Gastroesophageal sphincter (tissue), 4 donors: ENCODE measurements around the gene RANGAP1. TPM values are rescaled to one million over a fixed set of nuclear protein-coding genes. Genes with fewer than 3 reads are reported as not detected.

Experiments
- ATAC-seq: fragments of 150-250 bp; one replicate; pipeline ENCODE4 v1.9.1; 2016; ENCODE audit warnings: mild to moderate bottlenecking, moderate library complexity
- H3K27ac ChIP-seq, 4 donors: fragments of 200-600 bp; sonication (generic) in 3 of 4; 1 replicate in 3 of 4; 2 replicates in 1 of 4; pipeline ENCODE4 v1.5.1; 2016 to 2019
- H3K27me3 ChIP-seq: fragments of 200-600 bp; sonication (generic); one replicate; pipeline ENCODE4 v1.5.1; 2019
- H3K36me3 ChIP-seq, 2 donors: fragments of 200-600 bp; sonication (generic); one replicate each; pipeline ENCODE4 v1.5.1; 2019; ENCODE audit warnings: control low read depth in 1 of 2
- H3K4me1 ChIP-seq, 3 donors: fragments of 200-600 bp; sonication (generic); 1 replicate in 2 of 3; 2 replicates in 1 of 3; pipeline ENCODE4 v1.5.1; 2016 to 2019; ENCODE audit warnings: control low read depth in 2 of 3
- H3K4me3 ChIP-seq, 2 donors: fragments of 200-600 bp; sonication (generic); one replicate each; pipeline ENCODE4 v1.5.1; 2019; ENCODE audit warnings: mild to moderate bottlenecking in 1 of 2, moderate library complexity in 1 of 2
- H3K9me3 ChIP-seq, 3 donors: fragments of 200-600 bp; sonication (generic); one replicate each; pipeline ENCODE4 v1.5.1; 2017 to 2019; ENCODE audit warnings: control low read depth in 2 of 3
- EP300 ChIP-seq: sonication (generic); formaldehyde crosslinking; IDR thresholded peaks from one replicate; pipeline ENCODE4 v1.6.1; 2017; ENCODE audit warnings: antibody characterized with exemption, mild to moderate bottlenecking
- POLR2A ChIP-seq, 2 donors: fragments of 450-650 bp; IDR thresholded peaks; one replicate each; pipeline ENCODE4 v1.6.1; 2017; ENCODE audit warnings: antibody characterized with exemption in 2 of 2, mild to moderate bottlenecking in 2 of 2, moderate library complexity in 1 of 2
- POLR2AphosphoS5 ChIP-seq: sonication (generic); formaldehyde crosslinking; IDR thresholded peaks from one replicate; pipeline ENCODE4 v1.6.1; 2017; ENCODE audit warnings: antibody characterized with exemption
- WGBS, 2 donors: methylation state at CpG; one replicate each; pipeline ENCODE4 v1.1.5; 2018; ENCODE audit warnings: low coverage in 1 of 2; 5-methylcytosine and 5-hydroxymethylcytosine counted together
- total RNA-seq, 4 donors: library from RNA; depleted of rRNA; stranded (reverse); fragments of >200 nt; gene quantifications; one replicate each; pipeline ENCODE4 v1.1.0, GENCODE V29; 2016
- TF ChIP-seq, protein P1 (sequence below), 4 experiments: fragments of 200-600 bp in 2 of 4; fragments of 450-650 bp in 2 of 4; sonication (generic) in 1 of 4; IDR thresholded peaks; one replicate each; pipeline ENCODE4 v1.5.1; 2017 to 2019; ENCODE audit warnings: antibody characterized with exemption in 4 of 4, mild to moderate bottlenecking in 2 of 4, moderate library complexity in 2 of 4

RANGAP1 gene
- total RNA-seq, 4 donors from 2014 or later = 47.9 to 91.5 (median 59.1) TPM

DNA sequence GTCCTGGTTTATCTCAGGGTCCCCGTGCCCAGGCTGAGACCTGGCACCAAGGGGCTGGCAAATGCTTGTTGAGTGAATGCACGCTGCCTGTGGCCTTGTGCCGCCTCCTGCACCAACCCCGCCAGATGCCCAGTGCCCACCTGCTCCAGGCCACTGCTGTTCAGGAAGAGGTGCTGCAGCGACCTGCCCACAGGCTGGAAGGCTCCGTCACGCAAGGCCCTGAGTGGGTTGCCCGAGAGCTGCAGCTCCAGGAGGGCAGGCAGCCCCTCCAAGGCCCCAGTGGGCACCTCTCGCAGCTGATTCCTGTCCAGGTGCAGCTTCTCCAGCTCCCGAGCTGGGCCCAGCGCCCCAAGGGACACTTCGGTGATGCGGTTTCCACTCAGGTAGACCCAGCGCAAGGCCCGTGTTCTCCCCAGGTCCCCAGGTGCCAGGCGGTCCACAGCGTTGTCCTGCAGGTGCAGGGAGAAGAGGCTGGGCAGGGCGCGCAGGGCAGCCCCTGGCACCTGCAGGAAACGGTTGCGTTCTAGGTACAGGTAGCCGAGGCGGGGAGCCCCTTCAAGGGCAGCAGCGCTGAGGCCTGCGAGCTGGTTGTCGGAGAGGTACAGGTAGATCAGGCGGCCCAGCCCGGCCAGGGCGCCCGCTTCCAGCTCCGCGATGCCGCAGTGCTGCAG lies 48.8 kb downstream of the RANGAP1 start:
- TF ChIP-seq, protein P1, sequence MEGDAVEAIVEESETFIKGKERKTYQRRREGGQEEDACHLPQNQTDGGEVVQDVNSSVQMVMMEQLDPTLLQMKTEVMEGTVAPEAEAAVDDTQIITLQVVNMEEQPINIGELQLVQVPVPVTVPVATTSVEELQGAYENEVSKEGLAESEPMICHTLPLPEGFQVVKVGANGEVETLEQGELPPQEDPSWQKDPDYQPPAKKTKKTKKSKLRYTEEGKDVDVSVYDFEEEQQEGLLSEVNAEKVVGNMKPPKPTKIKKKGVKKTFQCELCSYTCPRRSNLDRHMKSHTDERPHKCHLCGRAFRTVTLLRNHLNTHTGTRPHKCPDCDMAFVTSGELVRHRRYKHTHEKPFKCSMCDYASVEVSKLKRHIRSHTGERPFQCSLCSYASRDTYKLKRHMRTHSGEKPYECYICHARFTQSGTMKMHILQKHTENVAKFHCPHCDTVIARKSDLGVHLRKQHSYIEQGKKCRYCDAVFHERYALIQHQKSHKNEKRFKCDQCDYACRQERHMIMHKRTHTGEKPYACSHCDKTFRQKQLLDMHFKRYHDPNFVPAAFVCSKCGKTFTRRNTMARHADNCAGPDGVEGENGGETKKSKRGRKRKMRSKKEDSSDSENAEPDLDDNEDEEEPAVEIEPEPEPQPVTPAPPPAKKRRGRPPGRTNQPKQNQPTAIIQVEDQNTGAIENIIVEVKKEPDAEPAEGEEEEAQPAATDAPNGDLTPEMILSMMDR (IDR thresholded peaks at IDR 0.05) = no peak
- no peak for TF ChIP-seq POLR2A (IDR thresholded peaks at IDR 0.05)
- no peak for TF ChIP-seq EP300
- TF ChIP-seq POLR2AphosphoS5 = no peak
- no CpG with 5 or more reads among the region's 33 CpGs for WGBS, 2 donors
- H3K27me3 ChIP-seq = no peaks in the 10 kb centered on the region
- H3K36me3 ChIP-seq = no peaks in the 10 kb centered on the region
- peak overlapping the region; percentile 20 to 61 for H3K4me3 ChIP-seq
- H3K9me3 ChIP-seq = no peaks in the 10 kb centered on the region
- H3K27ac ChIP-seq = peak overlapping the region in 3 of 4 donors; percentile 18 to 60 (median 50)
- H3K4me1 ChIP-seq = peaks cover 0 to 31% (median 7%) of the 10 kb centered on the region in 3 donors
- no peak for ATAC-seq

DNA sequence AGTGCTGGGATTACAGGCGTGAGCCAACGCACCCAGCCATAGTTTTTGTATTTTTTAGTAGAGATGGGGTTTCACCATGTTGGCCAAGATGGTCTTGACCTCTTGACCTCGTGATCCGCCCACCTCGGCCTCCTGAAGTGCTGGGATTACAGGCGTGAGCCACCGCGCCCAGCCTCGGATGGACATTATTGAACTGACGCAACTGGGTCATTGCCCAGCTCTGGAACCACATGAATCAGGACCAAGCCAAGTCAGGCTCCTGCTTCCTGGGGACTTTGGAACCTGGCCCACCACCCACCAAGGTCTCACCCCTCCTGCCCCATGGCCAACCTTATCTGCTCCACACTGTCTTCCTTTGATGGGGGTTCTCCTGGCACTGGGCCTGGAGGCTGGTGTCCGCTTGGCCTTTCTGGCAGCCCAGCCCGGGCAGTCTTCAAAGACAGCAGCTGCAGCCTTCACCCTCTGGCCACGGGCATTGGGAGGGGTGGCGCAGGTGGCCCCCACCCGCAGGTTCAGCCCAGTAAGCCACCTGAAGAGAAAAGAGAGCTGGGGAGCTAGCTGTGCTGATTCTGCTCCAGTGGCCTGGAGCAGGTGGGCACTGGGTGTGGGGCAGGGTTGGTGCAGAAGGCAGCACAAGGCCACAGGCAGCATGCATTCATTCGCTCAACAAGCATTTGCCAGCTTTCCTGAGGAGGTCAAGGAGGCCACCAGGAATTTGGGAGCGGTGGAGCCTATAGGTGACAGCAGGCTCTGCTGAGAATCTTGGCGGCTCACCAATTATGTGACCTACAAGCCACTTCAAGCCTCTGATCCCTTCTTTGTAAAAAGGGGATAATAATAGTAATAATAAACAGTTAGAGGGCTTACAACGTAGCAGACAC lies 50.9 kb downstream of the RANGAP1 start:
- Histone ChIP-seq H3K27me3 (no peaks in the 10 kb centered on the region), H3K9me3 (no peaks in the 10 kb centered on the region), H3K36me3 (peaks cover 0 to 19% of the 10 kb centered on the region in 2 donors), H3K27ac (no peak overlapping the region), H3K4me1 (peaks cover 0 to 31% (median 7%) of the 10 kb centered on the region in 3 donors), H3K4me3 (no peak overlapping the region)
- no peak for ATAC-seq
- TF ChIP-seq, protein P1 (IDR thresholded peaks at IDR 0.05) = no peak
- TF ChIP-seq POLR2AphosphoS5 = no peak
- no peak for TF ChIP-seq EP300
- 79 to 84% methylated on average over 3 to 9 of the region's 19 CpGs for WGBS, 2 donors

DNA sequence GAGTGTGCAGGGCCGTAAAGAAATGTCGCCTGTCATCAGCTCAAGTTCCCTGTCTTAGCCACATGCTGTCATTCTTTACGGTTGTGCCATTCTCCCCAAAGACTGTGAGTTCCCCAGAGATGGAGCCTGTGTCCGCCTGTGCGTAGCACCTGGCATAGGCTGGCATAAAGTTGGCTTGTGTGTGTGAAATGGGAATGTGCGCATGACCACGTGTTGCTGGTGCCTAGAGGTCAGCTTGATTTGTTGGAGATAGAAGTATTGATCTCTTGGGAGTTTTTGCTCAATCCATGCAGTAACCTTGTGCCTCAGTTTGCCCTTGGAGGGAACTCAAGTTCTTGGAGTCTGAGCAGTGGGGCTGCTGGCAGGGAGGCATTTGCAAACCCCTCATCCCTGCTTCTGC lies 54.6 kb downstream of the RANGAP1 start:
- Histone ChIP-seq H3K36me3 (peaks cover 0 to 55% of the 10 kb centered on the region in 2 donors), H3K4me1 (peaks cover 0 to 4% (median 0%) of the 10 kb centered on the region in 3 donors), H3K27me3 (no peaks in the 10 kb centered on the region), H3K27ac (no peak overlapping the region), H3K4me3 (no peak overlapping the region), H3K9me3 (no peaks in the 10 kb centered on the region)
- WGBS, 2 donors = 40 to 69% methylated on average over 1 to 7 of the region's 7 CpGs
- TF ChIP-seq, protein P1 (IDR thresholded peaks at IDR 0.05) = no peak
- TF ChIP-seq EP300 = no peak
- TF ChIP-seq POLR2AphosphoS5 = no peak
- no peak for TF ChIP-seq POLR2A (IDR thresholded peaks at IDR 0.05)
- no peak for ATAC-seq

DNA sequence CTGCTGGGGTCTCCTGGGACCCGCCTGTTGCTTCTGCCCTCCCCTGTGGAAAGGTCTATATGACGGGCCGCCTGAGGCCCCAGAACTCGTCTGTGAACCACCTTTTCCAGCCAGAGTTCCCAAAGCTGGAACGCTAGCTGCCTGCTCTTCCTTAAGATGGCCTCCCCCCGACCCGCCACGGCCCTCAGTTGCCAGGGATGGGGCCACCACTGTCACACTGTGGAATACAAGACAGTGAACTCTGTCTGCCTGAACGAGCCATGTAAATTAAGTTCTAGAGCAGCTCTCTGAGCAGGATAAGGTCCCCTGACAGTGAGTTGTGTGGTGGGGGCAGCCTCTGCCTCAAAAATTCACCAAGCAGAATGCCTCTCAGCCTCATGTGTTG lies 55.6 kb downstream of the RANGAP1 start:
- Histone ChIP-seq H3K4me3 (no peak overlapping the region), H3K27me3 (no peaks in the 10 kb centered on the region), H3K27ac (no peak overlapping the region), H3K4me1 (no peaks in the 10 kb centered on the region), H3K9me3 (no peaks in the 10 kb centered on the region), H3K36me3 (peaks cover 0 to 65% of the 10 kb centered on the region in 2 donors)
- no CpG with 5 or more reads among the region's 9 CpGs for WGBS, 2 donors
- no peak for TF ChIP-seq EP300
- no peak for TF ChIP-seq POLR2A (IDR thresholded peaks at IDR 0.05)
- TF ChIP-seq, protein P1 (IDR thresholded peaks at IDR 0.05) = no peak
- no peak for TF ChIP-seq POLR2AphosphoS5
- ATAC-seq = no peak
